PC-3 (cell line): ENCODE results near the gene SLC25A21.

ENCODE experiments used
- CTCF ChIP-seq: fragments of 300-600 bp; sonication (generic); conservative IDR thresholded peaks from 2 replicates; pipeline ENCODE4 v1.5.1; 2017; ENCODE audit warnings: antibody characterized with exemption, low read depth, mild to moderate bottlenecking, low read length
- EZH2 ChIP-seq: fragments of 300-600 bp; sonication (generic); IDR thresholded peaks from one replicate; pipeline ENCODE4 v1.6.1; 2017; ENCODE audit warnings: antibody characterized with exemption, mild to moderate bottlenecking, low read length; ENCODE audit not compliant: unreplicated experiment
- EZH2phosphoT487 ChIP-seq: fragments of 300-600 bp; sonication (generic); IDR thresholded peaks from 2 replicates; pipeline ENCODE4 v1.6.1; 2018; ENCODE audit warnings: mild to moderate bottlenecking, antibody characterized with exemption, low read length, borderline replicate concordance

- TF ChIP-seq EZH2phosphoT487 (no peak), EZH2 (no peak), CTCF (no peak)
These were observed 421.3 kb downstream of the SLC25A21 start for GRCh38 chr14:36751106-36751505.
